GM21423 (cell line): ENCODE data around the gene SNTG2.

ENCODE experiments used
- ATAC-seq: cut with Tn5 transposase; IDR thresholded peaks from one replicate; pipeline ENCODE4 v1.9.1; 2021; ENCODE audit warnings: mild to moderate bottlenecking, moderate library complexity; ENCODE audit not compliant: unreplicated experiment

SNTG2 gene

GRCh38 chr2:1306014-1306686, 355.5 kb downstream of the SNTG2 start:
- no peak for ATAC-seq

GRCh38 chr2:1306687-1307516, 356.3 kb downstream of the SNTG2 start:
- ATAC-seq = no peak

- no peak for ATAC-seq
Observed at GRCh38 chr2:1307670-1308069, 357.0 kb downstream of the SNTG2 start.

- no peak for ATAC-seq
Observed at GRCh38 chr2:1308678-1309077, 358.0 kb downstream of the SNTG2 start.

- ATAC-seq = no peak
Observed at GRCh38 chr2:1309507-1309906, 358.9 kb downstream of the SNTG2 start.

- ATAC-seq = no peak
Observed at GRCh38 chr2:1310202-1310601, 359.6 kb downstream of the SNTG2 start.

- ATAC-seq = no peak
Observed at GRCh38 chr2:1310866-1311265, 360.2 kb downstream of the SNTG2 start.

GRCh38 chr2:1313240-1313924, 362.7 kb downstream of the SNTG2 start:
- ATAC-seq = no peak

GRCh38 chr2:1314254-1314653, 363.6 kb downstream of the SNTG2 start:
- ATAC-seq = no peak

GRCh38 chr2:1318366-1319009, 367.8 kb downstream of the SNTG2 start:
- ATAC-seq = no peak

GRCh38 chr2:1319393-1319792, 368.7 kb downstream of the SNTG2 start:
- no peak for ATAC-seq

GRCh38 chr2:1321321-1321720, 370.7 kb downstream of the SNTG2 start:
- ATAC-seq = no peak

GRCh38 chr2:1324884-1325283, 374.2 kb downstream of the SNTG2 start:
- ATAC-seq = no peak

GRCh38 chr2:1328684-1329083, 378.0 kb downstream of the SNTG2 start:
- ATAC-seq = no peak

GRCh38 chr2:1339388-1340140, 388.9 kb downstream of the SNTG2 start:
- ATAC-seq = no peak

- ATAC-seq = no peak
Observed at GRCh38 chr2:1340141-1340512, 389.5 kb downstream of the SNTG2 start.

GRCh38 chr2:1341404-1342120, 390.9 kb downstream of the SNTG2 start:
- no peak for ATAC-seq

- no peak for ATAC-seq
Observed at GRCh38 chr2:1348789-1349188, 398.1 kb downstream of the SNTG2 start.

- no peak for ATAC-seq
Observed at GRCh38 chr2:1350111-1350510, 399.5 kb downstream of the SNTG2 start.

GRCh38 chr2:1353124-1353523, 402.5 kb downstream of the SNTG2 start:
- no peak for ATAC-seq
